K562 (cell line): ENCODE measurements around the gene PDCL3. TPM values are rescaled to one million over a fixed set of nuclear protein-coding genes. Genes with fewer than 3 reads are reported as not detected.

Experiments used
- ATF4 ChIP-seq: fragments of 450-650 bp; formaldehyde crosslinking; IDR thresholded peaks from 2 replicates; pipeline ENCODE4 v1.4.0; 2022; ENCODE audit warnings: mild to moderate bottlenecking, moderate library complexity
- CHD2 ChIP-seq: IDR thresholded peaks from 2 replicates; pipeline ENCODE4 v1.6.1; 2011; ENCODE audit warnings: low read depth, low read length
- CHD4 ChIP-seq: fragments of 200-600 bp; sonication (generic); IDR thresholded peaks from 3 replicates; pipeline ENCODE4 v1.6.1; 2012; ENCODE audit warnings: low read depth, mild to moderate bottlenecking, mixed read lengths, low read length, inconsistent platforms; ENCODE audit not compliant: insufficient read depth, insufficient replicate concordance, poor library complexity, severe bottlenecking
- E2F3 ChIP-seq: fragments of 250-450 bp; sonication (Bioruptor Pico); IDR thresholded peaks from 2 replicates; pipeline ENCODE4 v1.4.0; 2020; ENCODE audit warnings: mild to moderate bottlenecking
- ELK1 ChIP-seq: sonication (generic); formaldehyde crosslinking; IDR thresholded peaks from 2 replicates; pipeline ENCODE4 v1.8.1; 2022; ENCODE audit warnings: missing genetic modification reagents
- HDAC8 ChIP-seq: fragments of 450-650 bp; IDR thresholded peaks from 2 replicates; pipeline ENCODE4 v1.6.1; 2016; ENCODE audit warnings: mild to moderate bottlenecking, missing genetic modification characterization, moderate library complexity, missing compliant biosample characterization
- HNRNPH1 ChIP-seq: fragments of 200-400 bp; formaldehyde crosslinking; optimal IDR thresholded peaks from 2 replicates; pipeline ENCODE3; 2017; ENCODE audit warnings: low read depth, mild to moderate bottlenecking, low read length, moderate library complexity
- KDM1A ChIP-seq, 2 experiments: fragments of 450-650 bp; IDR thresholded peaks; 2 replicates each; pipeline ENCODE4 v1.6.1; 2016; ENCODE audit warnings: mild to moderate bottlenecking in 2 of 2
- MAZ ChIP-seq, 2 experiments: fragments of 450-650 bp in 1 of 2; sonication (generic) in 1 of 2; formaldehyde crosslinking; IDR thresholded peaks in 1 of 2; conservative IDR thresholded peaks in 1 of 2; 2 replicates each; pipeline versions ENCODE4 v1.4.0 to v1.5.0; 2020; ENCODE audit warnings: mild to moderate bottlenecking in 1 of 2, missing genetic modification reagents in 1 of 2
- NCOR1 ChIP-seq: fragments of 450-650 bp; IDR thresholded peaks from 2 replicates; pipeline ENCODE4 v1.6.1; 2016; ENCODE audit warnings: mild to moderate bottlenecking, moderate library complexity
- TFAP4 ChIP-seq: sonication (generic); formaldehyde crosslinking; IDR thresholded peaks from 2 replicates; pipeline ENCODE4 v1.8.0; 2022; ENCODE audit warnings: missing genetic modification reagents, mild to moderate bottlenecking, moderate library complexity, borderline replicate concordance
- TSHZ1 ChIP-seq: fragments of 250-450 bp; sonication (Bioruptor Pico); IDR thresholded peaks from 2 replicates; pipeline ENCODE4 v1.4.0; 2020; ENCODE audit warnings: mild to moderate bottlenecking, moderate library complexity
- UBTF ChIP-seq, 2 experiments: IDR thresholded peaks; 2 replicates each; pipeline ENCODE4 v1.6.1; 2012; ENCODE audit warnings: improper control_type of control experiment in 2 of 2, low read depth in 2 of 2, low read length in 2 of 2, borderline replicate concordance in 1 of 2
- ZC3H8 ChIP-seq: fragments of 450-650 bp; IDR thresholded peaks from 2 replicates; pipeline ENCODE4 v1.6.1; 2017
- ZNF3 ChIP-seq: fragments of 250-450 bp; sonication (Bioruptor Pico); IDR thresholded peaks from 2 replicates; pipeline ENCODE4 v1.5.0; 2021; ENCODE audit warnings: mild to moderate bottlenecking, moderate library complexity
- ZNF699 ChIP-seq: fragments of 250-450 bp; sonication (Bioruptor Pico); IDR thresholded peaks from 2 replicates; pipeline ENCODE4 v1.8.0; 2021; ENCODE audit warnings: mild to moderate bottlenecking, moderate library complexity; ENCODE audit not compliant: insufficient replicate concordance
- ZNF764 ChIP-seq: fragments of 250-450 bp; sonication (Bioruptor Pico); IDR thresholded peaks from 2 replicates; pipeline ENCODE4 v1.4.0; 2020; ENCODE audit warnings: low read depth, mild to moderate bottlenecking, moderate library complexity
- ZNF77 ChIP-seq: fragments of 250-450 bp; sonication (Bioruptor Pico); IDR thresholded peaks from 2 replicates; pipeline ENCODE4 v1.5.0; 2020
- polyA plus RNA-seq, 8 experiments: library from polyadenylated mRNA; depleted of rRNA in 4 of 8; stranded (reverse) in 5 of 8; unstranded in 3 of 8; fragments of >200 nt; fragmentation: Nextera tagmentation in 2 of 8; fragmentation: Illumina TruSeq in 1 of 8; extraction: Ambion mirVana in 2 of 8; extraction: Trizol in 1 of 8; gene quantifications; 2 replicates each; pipeline versions ENCODE4 v1.2.1 to v1.2.3, GENCODE V29; 2011 to 2014; ENCODE audit warnings: inconsistent platforms in 1 of 8, missing spikeins in 1 of 8
- total RNA-seq, 7 experiments: library from RNA; depleted of rRNA in 6 of 7; stranded (reverse); fragments of >200 nt in 6 of 7; fragmentation: Illumina TruSeq in 2 of 7; extraction: Trizol in 2 of 7; gene quantifications; 2 replicates each; pipeline versions ENCODE4 v1.2.1 to v1.2.3, GENCODE V29; 2011 to 2021; ENCODE audit warnings: low replicate concordance in 1 of 7

Gene PDCL3
- total and polyA plus RNA-seq, 9 of the 15 experiments (the other 6 are each of a cell fraction or from before 2014, with no cell fraction given), result 16.6 to 76.7 (median 26.9) TPM

- TF ChIP-seq HDAC8 (tag), result no peak
- TF ChIP-seq CHD4, result no peak
- 0 out of 2 replicates have a peak, but pooled peaks have one; percentile 42 for TF ChIP-seq E2F3
- TF ChIP-seq ZC3H8, result no peak
- TF ChIP-seq ATF4 (CRISPR knock-in tag), result no peak; the same call in 1 of the 2 replicates
- TF ChIP-seq TSHZ1 (CRISPR knock-in tag), result no peak
- TF ChIP-seq CHD2, result peak; percentile 90
- TF ChIP-seq MAZ (CRISPR knock-in tag; conservative IDR thresholded peaks at IDR 0.05 in 1 of 2, IDR thresholded peaks at IDR 0.05 in 1 of 2), result peak; percentile 89 to 93
- no peak for TF ChIP-seq ZNF699 (CRISPR knock-in tag)
- no peak for TF ChIP-seq ZNF77 (CRISPR knock-in tag)
- no peak for TF ChIP-seq ELK1 (CRISPR knock-in tag)
- no peak for TF ChIP-seq ZNF764 (CRISPR knock-in tag)
- 0 out of 4 replicates have a peak, but pooled peaks of 1 of the 2 experiments have one; percentile 57 for TF ChIP-seq UBTF (IDR thresholded peaks at IDR 0.05; ENCODE audit: borderline replicate concordance in 1 of 2, low read depth in 2 of 2, low read length in 2 of 2)
- 0 out of 2 replicates have a peak, but pooled peaks have one; percentile 10 for TF ChIP-seq NCOR1
- no peak for TF ChIP-seq KDM1A (IDR thresholded peaks at IDR 0.05)
- TF ChIP-seq TFAP4, result peak; percentile 95
- TF ChIP-seq HNRNPH1, result no peak
- no peak for TF ChIP-seq ZNF3 (CRISPR knock-in tag)
Observed at GRCh38 chr2:100562613-100563406, at the start of gene PDCL3 (continued).
